WERI-Rb-1 (cell line): Measurements from ENCODE around the gene LRRIQ1.

Source experiments
- DNase-seq: peaks from one replicate; pipeline ENCODE4 v3.0.0-alpha.2; 2020
- H3K27ac ChIP-seq: fragments of 250-450 bp; sonication (Bioruptor Pico); 2 replicates; pipeline ENCODE4 v1.5.1; 2020; ENCODE audit warnings: mild to moderate bottlenecking, moderate library complexity
- H3K27me3 ChIP-seq: fragments of 250-450 bp; sonication (Bioruptor Pico); 2 replicates; pipeline ENCODE4 v1.5.1; 2021; ENCODE audit warnings: mild to moderate bottlenecking, low read depth, moderate library complexity; ENCODE audit not compliant: insufficient read depth, severe bottlenecking
- H3K36me3 ChIP-seq: fragments of 250-450 bp; sonication (Bioruptor Pico); 2 replicates; pipeline ENCODE4 v1.5.1; 2020; ENCODE audit warnings: mild to moderate bottlenecking, moderate library complexity
- H3K4me3 ChIP-seq: 2 replicates; pipeline ENCODE4 v1.5.1; 2011; ENCODE audit warnings: low read depth, mild to moderate bottlenecking, control low read depth, low read length
- H3K9me3 ChIP-seq: fragments of 250-450 bp; sonication (Bioruptor Pico); 2 replicates; pipeline ENCODE4 v1.5.1; 2021; ENCODE audit warnings: mild to moderate bottlenecking, moderate library complexity; ENCODE audit not compliant: severe bottlenecking
- CTCF ChIP-seq: IDR thresholded peaks from 2 replicates; pipeline ENCODE4 v1.5.1; 2011; ENCODE audit warnings: low read depth, mild to moderate bottlenecking, control low read depth, inconsistent platforms, low read length

LRRIQ1 gene

GRCh38 chr12:85260447-85260846 lies 224.3 kb downstream of the LRRIQ1 start:
- Histone ChIP-seq H3K27ac (no peak overlapping the region), H3K27me3 (no peaks in the 10 kb centered on the region), H3K4me3 (no peak overlapping the region), H3K36me3 (no peaks in the 10 kb centered on the region), H3K9me3 (no peaks in the 10 kb centered on the region)
- TF ChIP-seq CTCF = no peak
- no peak for DNase-seq

- no peaks in the 10 kb centered on the region for H3K27me3 ChIP-seq
- no peak for DNase-seq
- H3K36me3 ChIP-seq = no peaks in the 10 kb centered on the region
- H3K4me3 ChIP-seq = no peak overlapping the region
- no peaks in the 10 kb centered on the region for H3K9me3 ChIP-seq
- no peak for TF ChIP-seq CTCF
- no peak overlapping the region for H3K27ac ChIP-seq
Measured at GRCh38 chr12:85260896-85261295, 224.7 kb downstream of the LRRIQ1 start.

GRCh38 chr12:85266356-85266755 lies 230.2 kb downstream of the LRRIQ1 start:
- Histone ChIP-seq H3K27me3 (no peaks in the 10 kb centered on the region), H3K9me3 (no peaks in the 10 kb centered on the region), H3K36me3 (no peaks in the 10 kb centered on the region), H3K4me3 (no peak overlapping the region), H3K27ac (no peak overlapping the region)
- DNase-seq = no peak
- no peak for TF ChIP-seq CTCF

GRCh38 chr12:85273381-85274314 lies 237.5 kb downstream of the LRRIQ1 start:
- Histone ChIP-seq H3K27ac (no peak overlapping the region), H3K4me3 (no peak overlapping the region), H3K9me3 (no peaks in the 10 kb centered on the region), H3K27me3 (no peaks in the 10 kb centered on the region), H3K36me3 (no peaks in the 10 kb centered on the region)
- DNase-seq = no peak
- no peak for TF ChIP-seq CTCF

GRCh38 chr12:85274315-85274651 lies 238.1 kb downstream of the LRRIQ1 start:
- no peaks in the 10 kb centered on the region for H3K27me3 ChIP-seq
- H3K4me3 ChIP-seq = no peak overlapping the region
- no peaks in the 10 kb centered on the region for H3K9me3 ChIP-seq

More at GRCh38 chr12:85274315-85274651, 238.1 kb downstream of the LRRIQ1 start:
- DNase-seq = no peak
- TF ChIP-seq CTCF = no peak
- Histone ChIP-seq H3K27ac (no peak overlapping the region), H3K36me3 (no peaks in the 10 kb centered on the region)
